Liver (tissue), 3 donors: ENCODE data around the gene JTB.

Source experiments
- EGR1 ChIP-seq, 2 donors: IDR thresholded peaks; 2 replicates each; pipeline ENCODE4 v1.6.1; 2016 to 2018; ENCODE audit warnings: antibody characterized with exemption in 2 of 2, low read depth in 2 of 2
- FOXA1 ChIP-seq: IDR thresholded peaks from 2 replicates; pipeline ENCODE4 v1.6.1; 2016; ENCODE audit warnings: antibody characterized with exemption
- GABPA ChIP-seq, 2 donors: IDR thresholded peaks in 1 of 2; conservative IDR thresholded peaks in 1 of 2; 2 replicates each; pipeline ENCODE4 v1.6.1; 2016; ENCODE audit warnings: antibody characterized with exemption in 2 of 2, mild to moderate bottlenecking in 1 of 2, moderate library complexity in 1 of 2
- JUND ChIP-seq, 2 donors: IDR thresholded peaks; 2 replicates each; pipeline ENCODE4 v1.6.1; 2016; ENCODE audit warnings: antibody characterized with exemption in 2 of 2
- RAD21 ChIP-seq, 2 donors: IDR thresholded peaks; 2 replicates each; pipeline ENCODE4 v1.6.1; 2016; ENCODE audit warnings: antibody characterized with exemption in 2 of 2, mild to moderate bottlenecking in 2 of 2
- SP1 ChIP-seq: IDR thresholded peaks from 2 replicates; pipeline ENCODE4 v1.6.1; 2018; ENCODE audit warnings: antibody characterized with exemption, mild to moderate bottlenecking
- TAF1 ChIP-seq: conservative IDR thresholded peaks from 2 replicates; pipeline ENCODE4 v1.6.1; 2016; ENCODE audit warnings: antibody characterized with exemption, mild to moderate bottlenecking
- YY1 ChIP-seq: IDR thresholded peaks from 2 replicates; pipeline ENCODE4 v1.6.1; 2016; ENCODE audit warnings: antibody characterized with exemption, mild to moderate bottlenecking
- TF ChIP-seq, protein P1 (sequence below): fragments of 150-350 bp; IDR thresholded peaks from 2 replicates; pipeline ENCODE4 v1.5.1; 2017; ENCODE audit warnings: improper control_type of control experiment, low read depth, low read length; ENCODE audit not compliant: missing input control
- TF ChIP-seq, protein P2 (sequence below): IDR thresholded peaks from 2 replicates; pipeline ENCODE4 v1.6.1; 2016; ENCODE audit warnings: antibody characterized with exemption
- TF ChIP-seq, protein P3 (sequence below): IDR thresholded peaks from 2 replicates; pipeline ENCODE4 v1.6.1; 2016; ENCODE audit warnings: antibody characterized with exemption, mild to moderate bottlenecking
- TF ChIP-seq, protein P4 (sequence below): IDR thresholded peaks from 2 replicates; pipeline ENCODE4 v1.6.1; 2016; ENCODE audit warnings: antibody characterized with exemption
- donor health status: healthy.
- donor health status: healthy.

DNA sequence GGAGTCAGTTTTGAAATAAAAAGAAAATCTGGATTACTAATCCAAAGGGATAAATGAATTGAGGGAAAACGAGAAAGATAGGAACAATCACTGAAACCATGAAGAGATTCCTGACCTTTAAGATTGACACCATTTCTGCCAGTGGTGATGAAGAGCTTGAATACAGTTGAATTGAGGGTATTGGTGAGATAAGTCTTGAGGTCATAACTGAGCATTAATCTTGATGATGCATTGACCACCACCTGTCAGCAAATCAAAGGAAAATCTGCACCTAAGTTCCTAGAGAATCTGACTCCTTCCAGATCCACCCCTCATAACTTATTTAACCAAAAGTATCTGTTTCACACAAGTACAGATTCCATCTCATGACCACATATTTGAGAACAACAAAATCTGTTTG, 34.7 kb upstream of the JTB start:
- TF ChIP-seq GABPA (IDR thresholded peaks at IDR 0.05 in 1 of 2, conservative IDR thresholded peaks at IDR 0.05 in 1 of 2) (no peak), TAF1 (no peak), YY1 (no peak), SP1 (no peak), EGR1 (IDR thresholded peaks at IDR 0.05; ENCODE audit: low read depth in 2 of 2) (no peak), JUND (IDR thresholded peaks at IDR 0.05) (no peak), RAD21 (IDR thresholded peaks at IDR 0.05) (no peak), FOXA1 (no peak)
- TF ChIP-seq, protein P1, sequence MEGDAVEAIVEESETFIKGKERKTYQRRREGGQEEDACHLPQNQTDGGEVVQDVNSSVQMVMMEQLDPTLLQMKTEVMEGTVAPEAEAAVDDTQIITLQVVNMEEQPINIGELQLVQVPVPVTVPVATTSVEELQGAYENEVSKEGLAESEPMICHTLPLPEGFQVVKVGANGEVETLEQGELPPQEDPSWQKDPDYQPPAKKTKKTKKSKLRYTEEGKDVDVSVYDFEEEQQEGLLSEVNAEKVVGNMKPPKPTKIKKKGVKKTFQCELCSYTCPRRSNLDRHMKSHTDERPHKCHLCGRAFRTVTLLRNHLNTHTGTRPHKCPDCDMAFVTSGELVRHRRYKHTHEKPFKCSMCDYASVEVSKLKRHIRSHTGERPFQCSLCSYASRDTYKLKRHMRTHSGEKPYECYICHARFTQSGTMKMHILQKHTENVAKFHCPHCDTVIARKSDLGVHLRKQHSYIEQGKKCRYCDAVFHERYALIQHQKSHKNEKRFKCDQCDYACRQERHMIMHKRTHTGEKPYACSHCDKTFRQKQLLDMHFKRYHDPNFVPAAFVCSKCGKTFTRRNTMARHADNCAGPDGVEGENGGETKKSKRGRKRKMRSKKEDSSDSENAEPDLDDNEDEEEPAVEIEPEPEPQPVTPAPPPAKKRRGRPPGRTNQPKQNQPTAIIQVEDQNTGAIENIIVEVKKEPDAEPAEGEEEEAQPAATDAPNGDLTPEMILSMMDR, result no peak
- TF ChIP-seq, protein P2, sequence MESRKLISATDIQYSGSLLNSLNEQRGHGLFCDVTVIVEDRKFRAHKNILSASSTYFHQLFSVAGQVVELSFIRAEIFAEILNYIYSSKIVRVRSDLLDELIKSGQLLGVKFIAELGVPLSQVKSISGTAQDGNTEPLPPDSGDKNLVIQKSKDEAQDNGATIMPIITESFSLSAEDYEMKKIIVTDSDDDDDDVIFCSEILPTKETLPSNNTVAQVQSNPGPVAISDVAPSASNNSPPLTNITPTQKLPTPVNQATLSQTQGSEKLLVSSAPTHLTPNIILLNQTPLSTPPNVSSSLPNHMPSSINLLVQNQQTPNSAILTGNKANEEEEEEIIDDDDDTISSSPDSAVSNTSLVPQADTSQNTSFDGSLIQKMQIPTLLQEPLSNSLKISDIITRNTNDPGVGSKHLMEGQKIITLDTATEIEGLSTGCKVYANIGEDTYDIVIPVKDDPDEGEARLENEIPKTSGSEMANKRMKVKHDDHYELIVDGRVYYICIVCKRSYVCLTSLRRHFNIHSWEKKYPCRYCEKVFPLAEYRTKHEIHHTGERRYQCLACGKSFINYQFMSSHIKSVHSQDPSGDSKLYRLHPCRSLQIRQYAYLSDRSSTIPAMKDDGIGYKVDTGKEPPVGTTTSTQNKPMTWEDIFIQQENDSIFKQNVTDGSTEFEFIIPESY, result no peak
- TF ChIP-seq, protein P3, sequence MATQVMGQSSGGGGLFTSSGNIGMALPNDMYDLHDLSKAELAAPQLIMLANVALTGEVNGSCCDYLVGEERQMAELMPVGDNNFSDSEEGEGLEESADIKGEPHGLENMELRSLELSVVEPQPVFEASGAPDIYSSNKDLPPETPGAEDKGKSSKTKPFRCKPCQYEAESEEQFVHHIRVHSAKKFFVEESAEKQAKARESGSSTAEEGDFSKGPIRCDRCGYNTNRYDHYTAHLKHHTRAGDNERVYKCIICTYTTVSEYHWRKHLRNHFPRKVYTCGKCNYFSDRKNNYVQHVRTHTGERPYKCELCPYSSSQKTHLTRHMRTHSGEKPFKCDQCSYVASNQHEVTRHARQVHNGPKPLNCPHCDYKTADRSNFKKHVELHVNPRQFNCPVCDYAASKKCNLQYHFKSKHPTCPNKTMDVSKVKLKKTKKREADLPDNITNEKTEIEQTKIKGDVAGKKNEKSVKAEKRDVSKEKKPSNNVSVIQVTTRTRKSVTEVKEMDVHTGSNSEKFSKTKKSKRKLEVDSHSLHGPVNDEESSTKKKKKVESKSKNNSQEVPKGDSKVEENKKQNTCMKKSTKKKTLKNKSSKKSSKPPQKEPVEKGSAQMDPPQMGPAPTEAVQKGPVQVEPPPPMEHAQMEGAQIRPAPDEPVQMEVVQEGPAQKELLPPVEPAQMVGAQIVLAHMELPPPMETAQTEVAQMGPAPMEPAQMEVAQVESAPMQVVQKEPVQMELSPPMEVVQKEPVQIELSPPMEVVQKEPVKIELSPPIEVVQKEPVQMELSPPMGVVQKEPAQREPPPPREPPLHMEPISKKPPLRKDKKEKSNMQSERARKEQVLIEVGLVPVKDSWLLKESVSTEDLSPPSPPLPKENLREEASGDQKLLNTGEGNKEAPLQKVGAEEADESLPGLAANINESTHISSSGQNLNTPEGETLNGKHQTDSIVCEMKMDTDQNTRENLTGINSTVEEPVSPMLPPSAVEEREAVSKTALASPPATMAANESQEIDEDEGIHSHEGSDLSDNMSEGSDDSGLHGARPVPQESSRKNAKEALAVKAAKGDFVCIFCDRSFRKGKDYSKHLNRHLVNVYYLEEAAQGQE, result no peak
- TF ChIP-seq, protein P4, sequence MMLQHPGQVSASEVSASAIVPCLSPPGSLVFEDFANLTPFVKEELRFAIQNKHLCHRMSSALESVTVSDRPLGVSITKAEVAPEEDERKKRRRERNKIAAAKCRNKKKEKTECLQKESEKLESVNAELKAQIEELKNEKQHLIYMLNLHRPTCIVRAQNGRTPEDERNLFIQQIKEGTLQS, result no peak
